Neural progenitor cell (in vitro differentiated cells): Measurements from ENCODE around the gene S100B. TPM values are rescaled to one million over a fixed set of nuclear protein-coding genes. Genes with fewer than 3 reads are reported as not detected.

Experiments used
- DNase-seq: peaks from one replicate; pipeline ENCODE4 v3.0.0-alpha.2; 2016; ENCODE audit warnings: low spot score
- H2AFZ ChIP-seq: fragments of 200-600 bp; sonication (generic); replicated peaks from 2 replicates; pipeline ENCODE4 v1.6.1; 2016; ENCODE audit warnings: antibody characterized with exemption
- H3F3A ChIP-seq: fragments of 200-600 bp; sonication (generic); 2 replicates; pipeline ENCODE4 v1.6.1; 2016; ENCODE audit warnings: antibody characterized with exemption, low read depth
- H3K27ac ChIP-seq: fragments of 200-600 bp; sonication (generic); 2 replicates; pipeline ENCODE4 v1.5.1; 2016; ENCODE audit warnings: mild to moderate bottlenecking
- H3K27me3 ChIP-seq: fragments of 200-600 bp; sonication (generic); 2 replicates; pipeline ENCODE4 v1.6.1; 2016; ENCODE audit warnings: mild to moderate bottlenecking, moderate library complexity
- H3K36me3 ChIP-seq: fragments of 200-600 bp; sonication (generic); 2 replicates; pipeline ENCODE4 v1.5.1; 2016
- H3K4me1 ChIP-seq: fragments of 200-600 bp; sonication (generic); 2 replicates; pipeline ENCODE4 v1.6.1; 2016; ENCODE audit warnings: mixed run types
- H3K4me2 ChIP-seq: fragments of 200-600 bp; sonication (generic); 2 replicates; pipeline ENCODE4 v1.6.1; 2016
- H3K4me3 ChIP-seq: fragments of 200-600 bp; sonication (generic); 2 replicates; pipeline ENCODE4 v1.5.1; 2016
- H3K79me2 ChIP-seq: fragments of 200-600 bp; sonication (generic); 2 replicates; pipeline ENCODE4 v1.6.1; 2016; ENCODE audit warnings: low read depth
- H3K9ac ChIP-seq: fragments of 200-600 bp; sonication (generic); 2 replicates; pipeline ENCODE4 v1.6.1; 2016
- H3K9me3 ChIP-seq: fragments of 200-600 bp; sonication (generic); 2 replicates; pipeline ENCODE4 v1.5.1; 2016; ENCODE audit warnings: low read depth
- H4K20me1 ChIP-seq: fragments of 200-600 bp; sonication (generic); 2 replicates; pipeline ENCODE4 v1.6.1; 2016; ENCODE audit warnings: low read depth
- H3K27ac Mint-ChIP-seq: 3 replicates; pipeline ENCODE4 v1.8.0; 2021; ENCODE audit warnings: mixed read lengths
- H3K27me3 Mint-ChIP-seq: 2 replicates; pipeline ENCODE4 v1.8.0; 2022; ENCODE audit warnings: low read depth, mild to moderate bottlenecking, inconsistent platforms, moderate library complexity, mixed read lengths; ENCODE audit not compliant: insufficient read depth
- H3K36me3 Mint-ChIP-seq: 3 replicates; pipeline ENCODE4 v1.8.0; 2021; ENCODE audit warnings: mixed read lengths
- H3K4me1 Mint-ChIP-seq: 3 replicates; pipeline ENCODE4 v1.8.0; 2021; ENCODE audit warnings: mixed read lengths
- H3K4me3 Mint-ChIP-seq: 3 replicates; pipeline ENCODE4 v1.8.0; 2021; ENCODE audit warnings: mild to moderate bottlenecking, moderate library complexity, mixed read lengths
- H3K9me3 Mint-ChIP-seq: 3 replicates; pipeline ENCODE4 v1.8.0; 2020; ENCODE audit warnings: mixed read lengths
- CTCF ChIP-seq: fragments of 200-600 bp; sonication (generic); IDR thresholded peaks from 2 replicates; pipeline ENCODE4 v1.5.1; 2017; ENCODE audit warnings: antibody characterized with exemption, mild to moderate bottlenecking
- EZH2 ChIP-seq: fragments of 200-600 bp; sonication (generic); IDR thresholded peaks from 2 replicates; pipeline ENCODE4 v1.6.1; 2017; ENCODE audit warnings: antibody characterized with exemption, mild to moderate bottlenecking, moderate library complexity
- EZH2phosphoT487 ChIP-seq: fragments of 200-600 bp; sonication (generic); IDR thresholded peaks from 2 replicates; pipeline ENCODE4 v1.6.1; 2017; ENCODE audit warnings: antibody characterized with exemption
- total RNA-seq: library from RNA; depleted of rRNA; stranded (reverse); fragments of >200 nt; gene quantifications from 2 replicates; pipeline ENCODE4 v1.2.3, GENCODE V29; 2015; ENCODE audit warnings: low replicate concordance

Gene S100B
- total RNA-seq, 1 donor from 2014 or later = 0.60 TPM

- no peaks in the 10 kb centered on the region for H3K36me3 ChIP-seq
- Mint-ChIP-seq H3K36me3 (peaks cover 61% of the 10 kb centered on the region), H3K27ac (no peak overlapping the region), H3K9me3 (peaks cover 19% of the 10 kb centered on the region), H3K4me3 (no peak overlapping the region), H3K4me1 (no peaks in the 10 kb centered on the region), H3K27me3 (no peaks in the 10 kb centered on the region)
- H3K9me3 ChIP-seq = no peaks in the 10 kb centered on the region
- H3F3A ChIP-seq = no peaks in the 10 kb centered on the region
- no peak overlapping the region for H3K9ac ChIP-seq
- H3K79me2 ChIP-seq = no peaks in the 10 kb centered on the region
- H3K4me3 ChIP-seq = no peak overlapping the region
- no peaks in the 10 kb centered on the region for H3K4me1 ChIP-seq
- DNase-seq = no peak
- H3K27me3 ChIP-seq = no peaks in the 10 kb centered on the region
- no peak for TF ChIP-seq EZH2phosphoT487
- no peak for TF ChIP-seq CTCF
- no peak for TF ChIP-seq EZH2
- H3K4me2 ChIP-seq = no peak overlapping the region
- H3K27ac ChIP-seq = no peak overlapping the region
- no peak overlapping the region for H2AFZ ChIP-seq
- no peaks in the 10 kb centered on the region for H4K20me1 ChIP-seq
Observed at GRCh38 chr21:46568562-46568961, 36.3 kb downstream of the S100B start.

- no peak overlapping the region for H3K27ac Mint-ChIP-seq
- no peak overlapping the region for H3K4me3 ChIP-seq
- no peaks in the 10 kb centered on the region for H3K27me3 Mint-ChIP-seq
- no peaks in the 10 kb centered on the region for H3F3A ChIP-seq
- no peak overlapping the region for H3K4me3 Mint-ChIP-seq
- no peaks in the 10 kb centered on the region for H3K9me3 ChIP-seq
- H3K79me2 ChIP-seq = no peaks in the 10 kb centered on the region
- no peaks in the 10 kb centered on the region for H3K36me3 ChIP-seq
- no peak for DNase-seq
- H3K27me3 ChIP-seq = no peaks in the 10 kb centered on the region
- no peaks in the 10 kb centered on the region for H3K4me1 ChIP-seq
- H3K9ac ChIP-seq = no peak overlapping the region
- H4K20me1 ChIP-seq = no peaks in the 10 kb centered on the region
- no peaks in the 10 kb centered on the region for H3K4me1 Mint-ChIP-seq
- peaks cover 16% of the 10 kb centered on the region for H3K9me3 Mint-ChIP-seq
- no peak for TF ChIP-seq EZH2
- no peak for TF ChIP-seq CTCF
- no peak for TF ChIP-seq EZH2phosphoT487
- H3K27ac ChIP-seq = no peak overlapping the region
- H2AFZ ChIP-seq = no peak overlapping the region
- H3K36me3 Mint-ChIP-seq = peaks cover 59% of the 10 kb centered on the region
- no peak overlapping the region for H3K4me2 ChIP-seq
Observed at GRCh38 chr21:46567348-46567747, 37.5 kb downstream of the S100B start.

GRCh38 chr21:46564391-46564790, 40.5 kb downstream of the S100B start:
- Histone ChIP-seq H2AFZ (no peak overlapping the region), H4K20me1 (no peaks in the 10 kb centered on the region), H3K79me2 (no peaks in the 10 kb centered on the region), H3K4me2 (no peak overlapping the region), H3K9ac (no peak overlapping the region), H3K4me3 (no peak overlapping the region), H3K9me3 (no peaks in the 10 kb centered on the region), H3F3A (no peaks in the 10 kb centered on the region), H3K4me1 (no peaks in the 10 kb centered on the region), H3K27me3 (no peaks in the 10 kb centered on the region), H3K27ac (no peak overlapping the region), H3K36me3 (no peaks in the 10 kb centered on the region)
- Mint-ChIP-seq H3K4me3 (no peak overlapping the region), H3K27ac (no peak overlapping the region), H3K27me3 (no peaks in the 10 kb centered on the region), H3K36me3 (peaks cover 47% of the 10 kb centered on the region), H3K4me1 (peaks cover 4% of the 10 kb centered on the region), H3K9me3 (no peaks in the 10 kb centered on the region)
- no peak for DNase-seq
- no peak for TF ChIP-seq CTCF
- no peak for TF ChIP-seq EZH2
- TF ChIP-seq EZH2phosphoT487 = no peak
